Epithelial cell of proximal tubule (primary cell): Measurements from ENCODE around the gene MAGI1. TPM values are rescaled to one million over a fixed set of nuclear protein-coding genes. Genes with fewer than 3 reads are reported as not detected.

Experiments used
- DNase-seq: peaks from one replicate; pipeline ENCODE4 v3.0.0-alpha.2; 2011; ENCODE audit warnings: low read depth
- H3K4me3 ChIP-seq: 2 replicates; pipeline ENCODE4 v1.5.1; 2011; ENCODE audit warnings: low read depth, mild to moderate bottlenecking, low read length
- CTCF ChIP-seq: conservative IDR thresholded peaks from 2 replicates; pipeline ENCODE4 v1.5.1; 2012; ENCODE audit warnings: low read depth, mild to moderate bottlenecking, low read length
- total RNA-seq: library from RNA; depleted of rRNA; stranded (reverse); fragments of >200 nt; gene quantifications from 2 replicates; pipeline ENCODE4 v1.2.3, GENCODE V29; 2015

MAGI1 gene
- total RNA-seq, 1 donor from 2014 or later = 9.6 TPM

- no peak for DNase-seq
- no peak for TF ChIP-seq CTCF
- no peak overlapping the region for H3K4me3 ChIP-seq
Measured at GRCh38 chr3:66023229-66023628, 15.5 kb downstream of the MAGI1 start.

GRCh38 chr3:66021731-66022131, 17.0 kb downstream of the MAGI1 start:
- TF ChIP-seq CTCF = no peak
- no peak for DNase-seq
- H3K4me3 ChIP-seq = peak overlapping the region; percentile 44

GRCh38 chr3:66019896-66020295, 18.8 kb downstream of the MAGI1 start:
- no peak for DNase-seq
- no peak overlapping the region for H3K4me3 ChIP-seq
- no peak for TF ChIP-seq CTCF

- TF ChIP-seq CTCF = peak; percentile 15
- DNase-seq = no peak
- no peak overlapping the region for H3K4me3 ChIP-seq
Measured at GRCh38 chr3:66018057-66019033, 20.4 kb downstream of the MAGI1 start.

- no peak overlapping the region for H3K4me3 ChIP-seq
- no peak for TF ChIP-seq CTCF
- DNase-seq = no peak
Measured at GRCh38 chr3:66017591-66017990, 21.1 kb downstream of the MAGI1 start.

GRCh38 chr3:66017084-66017483, 21.6 kb downstream of the MAGI1 start:
- TF ChIP-seq CTCF = no peak
- no peak for DNase-seq
- no peak overlapping the region for H3K4me3 ChIP-seq

- H3K4me3 ChIP-seq = no peak overlapping the region
- DNase-seq = no peak
- TF ChIP-seq CTCF = no peak
Measured at GRCh38 chr3:66015841-66016240, 22.9 kb downstream of the MAGI1 start.
